Measurements from ENCODE around the gene SUSD6. TPM values are rescaled to one million over a fixed set of nuclear protein-coding genes. Genes with fewer than 3 reads are reported as not detected.

SUSD6 gene
- total RNA-seq, 4 donors from 2014 or later, result 54.4 to 66.3 (median 57.7) TPM

DNA sequence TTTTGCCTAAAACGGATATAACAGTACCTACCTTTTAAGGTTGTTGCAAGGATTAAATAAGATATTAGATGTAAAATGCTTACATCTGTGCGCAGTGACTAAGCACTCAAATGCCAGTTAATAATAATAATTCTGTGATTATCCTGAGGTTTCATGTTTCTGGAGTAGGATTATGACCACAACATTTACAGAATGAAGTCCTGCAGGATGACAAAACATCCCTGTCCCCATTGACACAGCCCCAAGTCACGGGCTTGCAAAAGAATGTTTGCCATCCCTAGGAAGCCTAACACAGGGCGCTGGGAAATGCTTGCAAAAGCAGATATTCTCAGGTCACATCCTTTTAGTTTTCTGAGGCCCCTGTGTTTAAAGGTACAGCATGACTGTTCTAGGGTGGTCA is 20.1 kb downstream of the SUSD6 start:
- Histone ChIP-seq H3K27me3 (no peaks in the 10 kb centered on the region), H3K9me3 (no peaks in the 10 kb centered on the region), H3K4me3 (no peak overlapping the region), H3K27ac (no peak overlapping the region), H3K4me1 (peaks cover 0 to 100% (median 72%) of the 10 kb centered on the region in 4 donors), H3K36me3 (no peaks in the 10 kb centered on the region)
- 59 to 70% methylated on average over 4 of the region's 4 CpGs for WGBS, 2 donors
- no peak for TF ChIP-seq CTCF (IDR thresholded peaks at IDR 0.05)
- no peak for TF ChIP-seq POLR2A (IDR thresholded peaks at IDR 0.05)
- no peak for TF ChIP-seq EP300 (IDR thresholded peaks at IDR 0.05)
- no peak for DNase-seq (ENCODE audit: low spot score in 2 of 2)

- TF ChIP-seq EP300 (IDR thresholded peaks at IDR 0.05) (peak in 1 of 2 donors; percentile 27), POLR2A (IDR thresholded peaks at IDR 0.05) (no peak)
- H3K4me3 ChIP-seq, result no peak overlapping the region
- 25 to 33% methylated on average over 4 of the region's 4 CpGs for WGBS, 2 donors
- no peaks in the 10 kb centered on the region for H3K9me3 ChIP-seq
- DNase-seq (ENCODE audit: low spot score in 2 of 2), result no peak
- peak overlapping the region in 2 of 4 donors; percentile 53 for H3K27ac ChIP-seq
- peaks cover 0 to 100% (median 79%) of the 10 kb centered on the region in 4 donors for H3K4me1 ChIP-seq
- H3K27me3 ChIP-seq, result no peaks in the 10 kb centered on the region
- no peaks in the 10 kb centered on the region for H3K36me3 ChIP-seq
Observed at GRCh38 chr14:69632164-69632563, 20.8 kb downstream of the SUSD6 start.

GRCh38 chr14:69632593-69633151 is 21.3 kb downstream of the SUSD6 start:
- no peak for DNase-seq (ENCODE audit: low spot score in 2 of 2)
- TF ChIP-seq EP300 (IDR thresholded peaks at IDR 0.05) (no peak), CTCF (IDR thresholded peaks at IDR 0.05) (no peak), POLR2A (IDR thresholded peaks at IDR 0.05) (no peak)
- H3K4me1 ChIP-seq, result peaks cover 0 to 100% (median 84%) of the 10 kb centered on the region in 4 donors
- no peaks in the 10 kb centered on the region for H3K9me3 ChIP-seq
- 68 to 76% methylated on average over 6 of the region's 6 CpGs for WGBS, 2 donors
- peak overlapping the region in 2 of 4 donors; percentile 53 for H3K27ac ChIP-seq
- H3K4me3 ChIP-seq, result no peak overlapping the region
- no peaks in the 10 kb centered on the region for H3K36me3 ChIP-seq
- H3K27me3 ChIP-seq, result no peaks in the 10 kb centered on the region

DNA sequence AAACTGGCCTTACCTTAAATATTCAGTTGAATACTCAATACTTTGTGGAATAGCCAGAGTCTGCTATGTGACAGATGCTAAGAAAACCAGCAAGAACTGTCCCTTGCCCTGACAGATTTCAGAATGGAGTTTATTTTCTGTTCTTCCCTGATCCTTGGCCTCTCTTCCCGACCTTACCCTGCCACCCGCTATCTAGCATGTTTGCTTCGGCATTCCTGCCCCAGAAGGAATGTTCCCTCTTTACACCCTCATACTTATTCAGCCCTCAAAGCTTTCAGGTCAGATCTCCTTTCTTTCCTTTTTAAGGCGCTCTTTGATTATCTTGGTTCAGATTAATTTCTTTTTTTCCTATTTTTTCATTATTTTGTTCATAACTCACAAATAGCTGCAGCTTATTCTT is 21.8 kb downstream of the SUSD6 start:
- no peaks in the 10 kb centered on the region for H3K36me3 ChIP-seq
- H3K4me3 ChIP-seq, result no peak overlapping the region
- no peaks in the 10 kb centered on the region for H3K9me3 ChIP-seq
- TF ChIP-seq POLR2A (IDR thresholded peaks at IDR 0.05) (no peak), CTCF (IDR thresholded peaks at IDR 0.05) (no peak), EP300 (IDR thresholded peaks at IDR 0.05) (no peak)
- peak overlapping the region in 2 of 4 donors; percentile 53 for H3K27ac ChIP-seq
- no peaks in the 10 kb centered on the region for H3K27me3 ChIP-seq
- 23 to 29% methylated on average over 4 of the region's 4 CpGs for WGBS, 2 donors
- peaks cover 0 to 100% (median 87%) of the 10 kb centered on the region in 4 donors for H3K4me1 ChIP-seq
- DNase-seq (ENCODE audit: low spot score in 2 of 2), result no peak

DNA sequence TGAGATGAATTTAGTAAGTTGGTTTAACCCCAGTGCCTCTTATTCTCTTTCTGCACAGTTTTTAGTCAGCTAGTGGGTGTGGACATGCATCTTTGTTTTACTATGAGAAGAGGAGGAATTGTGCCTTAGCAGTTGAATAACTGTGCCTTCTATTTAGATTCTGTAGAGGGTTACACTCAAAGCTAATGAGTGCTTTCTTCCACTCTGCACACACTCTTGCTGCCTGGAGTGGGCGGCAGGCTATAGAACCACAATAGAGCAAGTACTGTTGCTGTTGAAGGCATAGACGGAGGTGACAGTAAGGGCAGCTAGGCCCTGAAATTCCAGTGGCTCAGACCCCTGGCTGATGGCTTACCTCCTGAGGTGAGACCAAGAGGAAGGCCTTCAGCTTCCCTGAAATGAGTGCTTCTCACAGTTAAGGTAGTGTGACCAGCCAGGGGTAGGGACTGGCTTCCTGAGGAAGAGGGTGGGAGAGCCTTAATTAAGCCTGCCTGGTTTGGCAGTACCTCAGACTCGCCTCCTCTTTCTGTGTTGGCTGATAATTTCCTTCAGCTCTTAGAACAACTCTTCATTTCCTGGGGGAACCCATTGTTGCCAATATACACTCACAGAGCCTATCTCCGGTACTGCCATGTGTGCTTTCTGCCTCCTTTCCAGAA is 24.7 kb downstream of the SUSD6 start:
- H3K27me3 ChIP-seq, result no peaks in the 10 kb centered on the region
- no peaks in the 10 kb centered on the region for H3K36me3 ChIP-seq
- peak overlapping the region in 3 of 4 donors; percentile 50 to 93 (median 80) for H3K27ac ChIP-seq
- H3K4me3 ChIP-seq, result no peak overlapping the region
- no peak for DNase-seq (ENCODE audit: low spot score in 2 of 2)
- H3K9me3 ChIP-seq, result peaks cover 0 to 3% (median 0%) of the 10 kb centered on the region in 4 donors
- WGBS, 2 donors, result 41 to 51% methylated on average over 4 of the region's 4 CpGs
- H3K4me1 ChIP-seq, result peaks cover 0 to 86% (median 73%) of the 10 kb centered on the region in 4 donors
- TF ChIP-seq POLR2A (IDR thresholded peaks at IDR 0.05), result no peak
- no peak for TF ChIP-seq EP300 (IDR thresholded peaks at IDR 0.05)
- no peak for TF ChIP-seq CTCF (IDR thresholded peaks at IDR 0.05)
